ENCODE data around the gene IGFL3.

Gene IGFL3

GRCh38 chr19:46076031-46076880 is 48.2 kb downstream of the IGFL3 start:
- no peak for DNase-seq

DNA sequence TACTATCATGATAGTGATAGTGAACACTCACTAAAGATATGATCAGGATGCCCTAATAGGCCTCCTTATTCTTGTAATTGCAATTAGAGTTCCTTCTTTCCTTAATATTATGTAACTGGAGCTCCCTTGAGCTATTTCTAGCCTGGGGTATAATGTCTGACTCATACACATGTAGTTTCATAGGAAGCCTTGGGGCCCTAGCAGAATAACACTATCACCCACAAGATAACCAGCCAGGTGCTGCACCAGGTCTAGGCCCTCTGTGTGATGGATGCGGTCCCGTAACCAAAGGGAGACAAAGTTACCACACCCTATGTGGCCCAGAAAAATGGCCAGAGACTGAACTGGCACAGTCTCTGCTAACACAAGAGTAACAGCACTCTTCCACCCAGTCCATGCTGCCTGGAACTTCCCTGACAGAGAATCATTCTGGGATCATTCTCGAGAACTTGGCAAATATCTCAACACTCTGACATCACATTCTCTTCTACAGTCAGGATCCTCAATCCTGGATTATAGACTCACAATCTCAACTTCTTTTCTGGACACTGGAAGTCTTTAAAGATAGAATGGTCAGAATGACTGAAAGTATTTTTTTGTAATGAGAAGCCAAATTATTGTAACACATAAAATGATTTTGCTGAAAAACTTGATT is 51.1 kb downstream of the IGFL3 start:
- DNase-seq: no peak

Data from NCI-H1930 (cell line).